ENCODE measurements around the gene RAB5B. TPM values are rescaled to one million over a fixed set of nuclear protein-coding genes. Genes with fewer than 3 reads are reported as not detected.

The RAB5B gene
- total RNA-seq, 1 donor from 2014 or later: 138 TPM

GRCh38 chr12:55927588-55928502 lies 46.0 kb upstream of the RAB5B start, which contains the start of gene PYM1:
TSS of gene PYM1 (minus strand) at chr12:55927894. CDS start at chr12:55927761, 133 bp downstream.
- TF ChIP-seq CTCF (IDR thresholded peaks at IDR 0.05): no peak
- peak; percentile 91 for DNase-seq
- peak; percentile 83 to 85 for ATAC-seq
- H3K9me3 ChIP-seq: no peaks in the 10 kb centered on the region
- H3K36me3 ChIP-seq: peaks cover 15% of the 10 kb centered on the region
- H3K27ac ChIP-seq: peak within 1 kb of the TSS; percentile 98
- peaks cover 55% of the 10 kb centered on the region for H3K4me1 ChIP-seq
- intact Hi-C loops (cut with DNase I): no loop called here
- no peaks in the 10 kb centered on the region for H3K27me3 ChIP-seq (ENCODE audit: low read depth)
- peak within 1 kb of the TSS; percentile 86 for H3K4me3 ChIP-seq

GRCh38 chr12:55929306-55929791 lies 44.5 kb upstream of the RAB5B start:
- Histone ChIP-seq H3K4me3 (no peak overlapping the region), H3K9me3 (no peaks in the 10 kb centered on the region), H3K4me1 (peaks cover 67% of the 10 kb centered on the region), H3K36me3 (peaks cover 8% of the 10 kb centered on the region), H3K27ac (peak overlapping the region; percentile 98), H3K27me3 (ENCODE audit: low read depth) (no peaks in the 10 kb centered on the region)
- ATAC-seq (no peak), DNase-seq (no peak)
- no peak for TF ChIP-seq CTCF (IDR thresholded peaks at IDR 0.05)
- intact Hi-C loops (cut with DNase I): no loop called here

GRCh38 chr12:55930771-55931316 lies 43.0 kb upstream of the RAB5B start, which contains the start of gene DGKA:
TSS of gene DGKA (plus strand) at chr12:55931162. CDS start at chr12:55936504, 5,342 bp downstream.
- no peaks in the 10 kb centered on the region for H3K27me3 ChIP-seq (ENCODE audit: low read depth)
- H3K27ac ChIP-seq: peak within 1 kb of the TSS; percentile 84

GRCh38 chr12:55931317-55931779 lies 42.5 kb upstream of the RAB5B start:
- H3K27me3 ChIP-seq (ENCODE audit: low read depth): no peaks in the 10 kb centered on the region
- peaks cover 59% of the 10 kb centered on the region for H3K4me1 ChIP-seq
- DNase-seq: no peak
- no peak for TF ChIP-seq CTCF (IDR thresholded peaks at IDR 0.05)
- H3K27ac ChIP-seq: peak overlapping the region; percentile 84
- intact Hi-C loops (cut with DNase I): loop anchor here (10.0 kb wide), 1 partner anchor 187 kb away; the partner anchor contains the start of gene GDF11
- H3K9me3 ChIP-seq: no peaks in the 10 kb centered on the region
- ATAC-seq: no peak
- H3K36me3 ChIP-seq: no peaks in the 10 kb centered on the region
- peak overlapping the region; percentile 75 for H3K4me3 ChIP-seq

More at GRCh38 chr12:55930771-55931316, 43.0 kb upstream of the RAB5B start, which contains the start of gene DGKA:
- TF ChIP-seq CTCF (IDR thresholded peaks at IDR 0.05): peak; percentile 47
- peak within 1 kb of the TSS; percentile 75 for H3K4me3 ChIP-seq
- H3K4me1 ChIP-seq: peaks cover 65% of the 10 kb centered on the region
- no peaks in the 10 kb centered on the region for H3K9me3 ChIP-seq
- H3K36me3 ChIP-seq: no peaks in the 10 kb centered on the region
- DNase-seq: peak; percentile 55
- ATAC-seq: no peak
- intact Hi-C loops (cut with DNase I): loop anchor here (10.0 kb wide), 1 partner anchor 186 kb away; the partner anchor contains the start of gene GDF11
